Measurements from ENCODE around the gene DUS1L.
A peak's percentile ranks its signal among the peaks of the same experiment; 100 is the strongest.

- TF ChIP-seq CTCF (IDR thresholded peaks at IDR 0.05 in 2 of 3, conservative IDR thresholded peaks at IDR 0.05 in 1 of 3; ENCODE audit: borderline replicate concordance in 1 of 3, insufficient read depth in 1 of 3, low read depth in 2 of 3, low read length in 2 of 3) = peak in 2 of 3 experiments; percentile 44 to 52; a peak in 3 of 6 replicates
- TF ChIP-seq POLR2A (IDR thresholded peaks at IDR 0.05; ENCODE audit: borderline replicate concordance, extremely low read depth, insufficient read depth, insufficient read length) = no peak
- no peak for TF ChIP-seq YY1 (IDR thresholded peaks at IDR 0.05; ENCODE audit: extremely low read depth, insufficient replicate concordance, low read depth, low read length)
- TF ChIP-seq ZBTB33 (IDR thresholded peaks at IDR 0.05; ENCODE audit: extremely low read depth, insufficient replicate concordance, low read length) = no peak
- TF ChIP-seq POLR2AphosphoS5 (IDR thresholded peaks at IDR 0.05; ENCODE audit: low read depth, low read length) = no peak
- TF ChIP-seq REST (IDR thresholded peaks at IDR 0.05; ENCODE audit: low read depth) = no peak
- no peak for TF ChIP-seq JUND (IDR thresholded peaks at IDR 0.05)
Measured at GRCh38 chr17:82107341-82107860, 41.8 kb upstream of the DUS1L start.
